IMR-90 (cell line): ENCODE data around the gene C14orf119.

Experiments
- CEBPB ChIP-seq: IDR thresholded peaks from 2 replicates; pipeline ENCODE4 v1.6.1; 2012; ENCODE audit warnings: low read depth, low read length, improper control_type of control experiment
- CHD1 ChIP-seq: IDR thresholded peaks from 2 replicates; pipeline ENCODE4 v1.6.1; 2012; ENCODE audit warnings: low read depth, low read length, improper control_type of control experiment
- CTCF ChIP-seq: conservative IDR thresholded peaks from 2 replicates; pipeline ENCODE4 v1.5.1; 2012; ENCODE audit warnings: mild to moderate bottlenecking, low read depth, low read length, improper control_type of control experiment
- MAZ ChIP-seq: IDR thresholded peaks from 2 replicates; pipeline ENCODE4 v1.6.1; 2012; ENCODE audit warnings: low read depth, mild to moderate bottlenecking, low read length, improper control_type of control experiment, moderate library complexity, borderline replicate concordance
- POLR2A ChIP-seq: IDR thresholded peaks from 2 replicates; pipeline ENCODE4 v1.6.1; 2012; ENCODE audit warnings: mild to moderate bottlenecking, low read depth, low read length
- RAD21 ChIP-seq: IDR thresholded peaks from 2 replicates; pipeline ENCODE4 v1.6.1; 2012; ENCODE audit warnings: low read length, improper control_type of control experiment
- RFX5 ChIP-seq: IDR thresholded peaks from 2 replicates; pipeline ENCODE4 v1.8.0; 2012; ENCODE audit warnings: low read depth, mild to moderate bottlenecking, low read length, moderate library complexity
- SMC3 ChIP-seq: fragments of 150-350 bp; IDR thresholded peaks from 2 replicates; pipeline ENCODE4 v1.6.1; 2016; ENCODE audit warnings: low read depth, mild to moderate bottlenecking, antibody characterized with exemption, low read length, moderate library complexity
- TF ChIP-seq, protein P1 (sequence below): fragments of 150-350 bp; IDR thresholded peaks from 2 replicates; pipeline ENCODE4 v1.6.1; 2017; ENCODE audit warnings: mild to moderate bottlenecking, antibody characterized with exemption, low read length, low read depth

DNA sequence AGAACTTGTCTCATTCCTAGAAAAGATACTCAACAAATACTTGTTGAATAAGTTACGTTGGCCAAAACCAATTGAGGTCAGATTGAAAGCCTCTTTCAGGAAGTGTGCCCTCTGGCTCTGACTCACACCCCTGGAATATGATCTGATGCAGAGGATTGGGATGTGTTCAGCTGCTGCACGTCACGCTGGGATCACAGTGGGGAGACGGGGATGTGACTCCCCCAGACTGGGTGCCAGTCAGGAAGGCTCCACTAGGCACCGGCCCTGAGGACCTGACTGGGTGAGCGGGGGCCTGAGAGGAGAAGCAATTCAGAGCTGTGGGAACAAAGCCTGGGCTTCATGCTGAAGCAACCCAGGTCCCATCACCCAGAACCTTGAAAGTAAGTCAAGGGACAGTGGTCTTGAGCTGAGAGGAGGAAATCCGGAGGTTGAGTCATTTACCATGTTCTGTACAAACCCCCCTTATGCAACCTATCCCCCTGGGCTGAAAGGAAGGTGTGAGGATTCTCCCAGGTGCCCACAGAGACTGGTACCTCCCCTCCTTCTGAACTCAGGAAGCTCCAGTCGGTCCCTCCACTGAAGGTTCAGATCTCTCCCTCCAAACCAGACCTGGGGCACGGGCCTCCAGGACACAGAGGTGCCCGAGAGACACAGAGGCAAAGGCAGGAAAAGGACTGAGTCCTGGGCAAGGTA is 19.9 kb downstream of the C14orf119 start:
- TF ChIP-seq CTCF (no peak), POLR2A (peak; percentile 75; the same call in 1 of the 2 replicates), SMC3 (no peak), RAD21 (no peak; the same call in 1 of the 2 replicates), CEBPB (peak; percentile 41; the same call in 1 of the 2 replicates), CHD1 (no peak; the same call in 1 of the 2 replicates), RFX5 (no peak), MAZ (peak; percentile 71; the same call in 1 of the 2 replicates)
- TF ChIP-seq, protein P1, sequence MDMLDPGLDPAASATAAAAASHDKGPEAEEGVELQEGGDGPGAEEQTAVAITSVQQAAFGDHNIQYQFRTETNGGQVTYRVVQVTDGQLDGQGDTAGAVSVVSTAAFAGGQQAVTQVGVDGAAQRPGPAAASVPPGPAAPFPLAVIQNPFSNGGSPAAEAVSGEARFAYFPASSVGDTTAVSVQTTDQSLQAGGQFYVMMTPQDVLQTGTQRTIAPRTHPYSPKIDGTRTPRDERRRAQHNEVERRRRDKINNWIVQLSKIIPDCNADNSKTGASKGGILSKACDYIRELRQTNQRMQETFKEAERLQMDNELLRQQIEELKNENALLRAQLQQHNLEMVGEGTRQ, result no peak
